ENCODE results near the gene RFX5. TPM values are rescaled to one million over a fixed set of nuclear protein-coding genes. Genes with fewer than 3 reads are reported as not detected.

The RFX5 gene
- total and polyA plus RNA-seq, 2 of the 13 experiments (the other 11 are each of a cell fraction or from before 2014, with no cell fraction given) = 17.9 to 36.2 TPM

- TF ChIP-seq TFAP4 (IDR thresholded peaks at IDR 0.05; ENCODE audit: borderline replicate concordance, low read depth) (peak; percentile 75), ZBTB20 (CRISPR knock-in tag; IDR thresholded peaks at IDR 0.05; ENCODE audit: borderline replicate concordance, low read depth) (peak; percentile 28; the same call in 1 of the 2 replicates), MAF1 (CRISPR knock-in tag; IDR thresholded peaks at IDR 0.05; ENCODE audit: borderline replicate concordance) (no peak)
- TF ChIP-seq, protein P1, sequence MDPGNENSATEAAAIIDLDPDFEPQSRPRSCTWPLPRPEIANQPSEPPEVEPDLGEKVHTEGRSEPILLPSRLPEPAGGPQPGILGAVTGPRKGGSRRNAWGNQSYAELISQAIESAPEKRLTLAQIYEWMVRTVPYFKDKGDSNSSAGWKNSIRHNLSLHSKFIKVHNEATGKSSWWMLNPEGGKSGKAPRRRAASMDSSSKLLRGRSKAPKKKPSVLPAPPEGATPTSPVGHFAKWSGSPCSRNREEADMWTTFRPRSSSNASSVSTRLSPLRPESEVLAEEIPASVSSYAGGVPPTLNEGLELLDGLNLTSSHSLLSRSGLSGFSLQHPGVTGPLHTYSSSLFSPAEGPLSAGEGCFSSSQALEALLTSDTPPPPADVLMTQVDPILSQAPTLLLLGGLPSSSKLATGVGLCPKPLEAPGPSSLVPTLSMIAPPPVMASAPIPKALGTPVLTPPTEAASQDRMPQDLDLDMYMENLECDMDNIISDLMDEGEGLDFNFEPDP (CRISPR knock-in tag; conservative IDR thresholded peaks at IDR 0.05) = no peak
These were observed 25.2 kb upstream of the RFX5 start, which contains the start of gene SELENBP1 (continued) for GRCh38 chr1:151372058-151372934.

DNA sequence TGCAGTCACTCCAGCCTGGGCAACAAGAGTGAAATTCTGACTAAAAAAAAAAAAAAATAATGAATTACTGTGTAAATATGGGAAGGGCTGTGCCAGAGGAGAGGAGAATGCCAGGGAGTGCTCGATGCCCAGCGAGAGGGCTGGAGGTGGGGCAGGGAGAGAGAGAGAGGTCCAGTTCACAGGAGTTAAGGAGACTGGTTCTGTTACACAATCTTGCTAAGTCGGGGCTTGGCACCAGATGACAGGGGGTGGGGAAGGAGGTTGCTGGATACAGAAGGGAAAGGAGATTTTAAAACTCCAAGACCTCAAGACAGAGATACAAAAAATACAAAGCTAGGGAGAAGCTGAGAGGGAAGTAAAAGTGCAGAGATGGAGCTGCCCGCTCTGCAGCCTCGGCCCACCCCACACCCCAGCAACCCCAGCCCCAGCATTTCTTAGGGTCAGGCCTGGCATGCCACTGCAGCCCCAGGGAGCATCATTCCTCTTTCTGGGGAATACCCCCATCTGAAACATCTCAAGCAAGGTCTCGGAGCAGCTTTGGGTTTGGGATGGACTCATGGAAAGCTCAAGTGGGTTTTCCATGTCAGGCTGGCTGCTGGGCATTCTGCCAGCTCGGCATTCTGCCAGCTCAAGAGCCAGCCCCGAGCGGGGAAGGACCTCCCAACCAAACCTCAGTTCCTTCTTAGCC is 24.5 kb upstream of the RFX5 start:
- H3K4me2 ChIP-seq (ENCODE audit: low read depth, low read length) = peak overlapping the region; percentile 98
- peak; percentile 12 for FAIRE-seq
- no TSS peak for BruUV-seq (replicated peaks)
- TF ChIP-seq POLR2AphosphoS5 (IDR thresholded peaks at IDR 0.05; ENCODE audit: low read depth, low read length) (0 out of 2 replicates have a peak, but pooled peaks have one; percentile 28), PBX3 (CRISPR knock-in tag; IDR thresholded peaks at IDR 0.05; ENCODE audit: borderline replicate concordance) (no peak), RFX3 (CRISPR knock-in tag; IDR thresholded peaks at IDR 0.05) (no peak), IRF2 (CRISPR knock-in tag; IDR thresholded peaks at IDR 0.05) (no peak)
- TF ChIP-seq, protein P2, sequence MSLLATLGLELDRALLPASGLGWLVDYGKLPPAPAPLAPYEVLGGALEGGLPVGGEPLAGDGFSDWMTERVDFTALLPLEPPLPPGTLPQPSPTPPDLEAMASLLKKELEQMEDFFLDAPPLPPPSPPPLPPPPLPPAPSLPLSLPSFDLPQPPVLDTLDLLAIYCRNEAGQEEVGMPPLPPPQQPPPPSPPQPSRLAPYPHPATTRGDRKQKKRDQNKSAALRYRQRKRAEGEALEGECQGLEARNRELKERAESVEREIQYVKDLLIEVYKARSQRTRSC (CRISPR knock-in tag; IDR thresholded peaks at IDR 0.05; ENCODE audit: low read depth) = no peak
- H2AFZ ChIP-seq (ENCODE audit: low read length) = no peak overlapping the region
- H3K27me3 ChIP-seq (ENCODE audit: control insufficient read depth in 1 of 2, insufficient read depth in 2 of 2, low read length in 2 of 2) = no peaks in the 10 kb centered on the region; a peak in 1 of 5 replicates
- DNase-seq (ENCODE audit: low spot score) = no peak
- ChIA-PET POLR2A (interaction anchor here (0.5 to 2.2 kb wide), 12 partner anchors 12 to 459 kb away, joined by 3 to 24 read pairs (median 6); partner anchors contain the start of genes LYSMD1, PI4KB, PSMB4 and RFX5), CTCF (ENCODE audit: low intra/inter-chr PET ratio, low total read pairs) (no interaction called here)
- intact Hi-C loops (cut with micrococcal nuclease; ENCODE audit: unreplicated experiment) (loop anchor here (1.0 to 2.0 kb wide), 2 partner anchors 19 to 25 kb away; partner anchors contain the start of gene RFX5), in situ Hi-C loops (cut with HindIII; ENCODE audit: extremely low pct_ligation_motif_present, low pct_unique_long_range_greater_than_20kb) (no loop called here)
- no peaks in the 10 kb centered on the region for H3K9me3 ChIP-seq (ENCODE audit: low read length)
- peak; percentile 15; the same call in 2 of the 3 replicates for ATAC-seq
- H3K79me2 ChIP-seq (ENCODE audit: insufficient read depth, low read length) = peaks cover 5% of the 10 kb centered on the region
- H3K4me1 ChIP-seq (ENCODE audit: insufficient read depth, low read length) = peaks cover 41% of the 10 kb centered on the region
- 47% methylated on average over 6 of the region's 9 CpGs for WGBS (ENCODE audit: low lambda C conversion rate)
- H3K36me3 ChIP-seq (replicated peaks in 1 of 2; ENCODE audit: control insufficient read depth in 1 of 2, insufficient read depth in 2 of 2, low read length in 2 of 2) = peaks cover 2% of the 10 kb centered on the region in 2 experiments; a peak in 2 of 5 replicates
- H4K20me1 ChIP-seq (ENCODE audit: insufficient read depth, low read length) = no peaks in the 10 kb centered on the region
- peak overlapping the region; percentile 67 for H3K9ac ChIP-seq (ENCODE audit: insufficient read depth, low read depth, low read length)
- H3K4me3 ChIP-seq (replicated peaks in 1 of 3; ENCODE audit: insufficient read depth in 1 of 3, low read depth in 2 of 3, low read length in 3 of 3) = peak overlapping the region; percentile 61 to 79 (median 70)
- H3K27ac ChIP-seq (ENCODE audit: extremely low read length, insufficient read depth, low read length) = peak overlapping the region; percentile 82

Measured in HepG2 (cell line).